ENCODE data around the gene UBB. TPM values are rescaled to one million over a fixed set of nuclear protein-coding genes. Genes with fewer than 3 reads are reported as not detected.

UBB gene
- total RNA-seq, 1 donor from 2014 or later = 1,408 TPM

- peak; percentile 80 for DNase-seq
- intact Hi-C loops (cut with DNase I) = no loop called here
- ATAC-seq (ENCODE audit: poor library complexity) = peak; percentile 56
Measured at GRCh38 chr17:16407911-16408588, 27.2 kb downstream of the UBB start.

DNA sequence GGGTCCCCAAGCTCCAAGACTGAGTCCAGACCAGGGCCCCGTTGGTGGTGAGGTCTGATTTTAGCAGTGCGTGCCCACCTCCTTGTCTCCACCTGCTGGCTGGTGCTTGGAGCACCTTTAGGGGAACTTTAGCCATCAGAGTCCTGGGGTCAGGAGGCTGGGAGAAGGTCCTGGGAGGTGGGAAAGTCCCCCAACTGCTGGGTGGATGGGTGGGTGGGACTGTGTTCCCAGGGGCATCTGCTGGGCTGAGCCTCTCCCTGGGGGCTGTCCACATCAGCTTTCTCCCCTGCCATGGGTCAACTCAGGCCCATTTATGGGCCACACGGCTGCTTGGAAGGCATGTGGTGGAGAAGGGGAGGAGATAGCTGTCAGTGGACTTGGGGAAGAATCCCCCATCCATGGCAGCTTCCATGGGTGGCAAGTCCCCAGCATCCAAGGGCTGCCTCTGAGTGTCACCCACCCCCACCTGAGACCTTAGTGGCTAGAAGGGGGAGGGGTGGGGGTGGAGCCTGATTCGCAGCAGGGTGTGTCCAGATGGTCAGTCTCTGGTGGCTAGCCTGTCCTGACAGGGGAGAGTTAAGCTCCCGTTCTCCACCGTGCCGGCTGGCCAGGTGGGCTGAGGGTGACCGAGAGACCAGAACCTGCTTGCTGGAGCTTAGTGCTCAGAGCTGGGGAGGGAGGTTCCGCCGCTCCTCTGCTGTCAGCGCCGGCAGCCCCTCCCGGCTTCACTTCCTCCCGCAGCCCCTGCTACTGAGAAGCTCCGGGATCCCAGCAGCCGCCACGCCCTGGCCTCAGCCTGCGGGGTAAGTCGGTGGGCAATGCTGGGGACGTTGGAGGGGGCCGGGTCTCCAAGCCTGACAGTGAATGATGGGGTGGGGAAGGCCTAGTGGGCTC is 34.4 kb downstream of the UBB start, which contains the start of gene TRPV2:
TRPV2 (plus strand) TSS at position 541 of the 894 bp plus-strand sequence. CDS start 2,098 bp downstream, outside the sequence.
- intact Hi-C loops (cut with DNase I) = no loop called here
- peak; percentile 64 for ATAC-seq (ENCODE audit: poor library complexity)
- peak; percentile 72 for DNase-seq

DNA sequence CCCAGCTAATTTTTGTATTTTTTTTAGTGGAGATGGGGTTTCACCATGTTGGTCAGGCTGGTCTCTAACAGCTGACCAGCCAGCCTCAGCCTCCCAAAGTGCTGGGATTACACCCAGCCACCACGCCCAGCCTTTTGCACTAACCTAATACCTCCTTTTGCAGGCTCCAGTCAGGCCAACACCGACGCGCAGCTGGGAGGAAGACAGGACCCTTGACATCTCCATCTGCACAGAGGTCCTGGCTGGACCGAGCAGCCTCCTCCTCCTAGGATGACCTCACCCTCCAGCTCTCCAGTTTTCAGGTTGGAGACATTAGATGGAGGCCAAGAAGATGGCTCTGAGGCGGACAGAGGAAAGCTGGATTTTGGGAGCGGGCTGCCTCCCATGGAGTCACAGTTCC is 36.5 kb downstream of the UBB start:
- ATAC-seq (ENCODE audit: poor library complexity) = no peak
- no peak for DNase-seq
- intact Hi-C loops (cut with DNase I) = no loop called here

DNA sequence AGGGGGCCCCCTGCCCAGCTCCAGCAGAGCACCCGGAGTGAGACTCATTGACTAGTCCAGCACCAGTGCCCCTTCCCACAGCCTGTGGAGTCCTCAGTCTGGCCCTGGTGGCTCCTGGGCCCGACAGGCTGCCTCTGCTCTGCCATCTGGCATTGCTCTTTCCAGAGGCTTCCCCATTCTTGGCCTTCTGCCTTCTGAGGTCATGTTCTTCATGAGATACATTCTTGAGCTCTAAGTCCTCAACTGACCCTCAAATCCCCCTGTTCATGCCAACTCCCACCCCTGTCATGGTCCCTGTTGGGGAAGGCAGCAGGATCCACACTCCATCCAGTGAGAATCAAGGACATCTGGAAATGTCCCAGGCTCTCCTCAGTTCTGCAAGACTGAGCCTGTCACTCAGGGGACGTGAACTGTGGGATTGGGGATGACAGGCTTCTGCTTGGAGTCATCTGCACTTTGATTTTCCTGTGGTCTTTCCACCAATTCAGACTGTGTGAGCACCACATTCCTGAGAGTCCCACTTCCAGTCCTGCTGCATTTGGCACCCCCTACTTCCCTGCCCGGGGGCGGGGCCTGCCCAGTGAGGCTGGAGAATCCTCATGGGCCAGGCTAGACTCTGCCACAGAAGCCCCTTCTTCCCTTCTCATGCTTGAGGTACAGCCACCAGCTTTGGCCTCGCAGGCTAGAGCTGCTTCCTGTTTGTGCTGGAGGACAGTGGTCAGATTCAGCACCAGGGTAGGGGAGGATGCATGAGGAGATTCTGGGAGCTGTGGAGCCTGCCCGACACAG is 37.2 kb downstream of the UBB start:
- DNase-seq = no peak
- intact Hi-C loops (cut with DNase I) = no loop called here
- ATAC-seq (ENCODE audit: poor library complexity) = no peak

DNA sequence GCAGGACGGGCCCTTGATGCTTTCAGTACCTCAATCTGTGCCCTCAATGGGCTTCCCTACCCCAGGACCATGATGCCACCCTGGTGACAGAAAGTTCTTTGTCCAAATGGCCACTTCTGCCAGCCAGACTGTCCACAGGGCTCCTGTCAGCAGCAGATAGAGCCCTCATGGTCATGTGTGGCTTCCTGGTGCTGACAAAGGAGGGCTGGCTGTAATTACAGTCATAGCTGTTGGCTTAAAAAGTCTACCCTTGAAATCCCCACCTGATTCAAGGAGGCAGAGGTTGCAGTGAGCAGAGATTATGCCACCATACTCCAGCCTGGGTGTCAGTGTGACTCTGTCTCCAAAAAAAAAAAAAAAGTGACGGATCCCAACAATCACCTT is 37.8 kb downstream of the UBB start:
- ATAC-seq (ENCODE audit: poor library complexity) (no peak), DNase-seq (no peak)
- intact Hi-C loops (cut with DNase I) = no loop called here

DNA sequence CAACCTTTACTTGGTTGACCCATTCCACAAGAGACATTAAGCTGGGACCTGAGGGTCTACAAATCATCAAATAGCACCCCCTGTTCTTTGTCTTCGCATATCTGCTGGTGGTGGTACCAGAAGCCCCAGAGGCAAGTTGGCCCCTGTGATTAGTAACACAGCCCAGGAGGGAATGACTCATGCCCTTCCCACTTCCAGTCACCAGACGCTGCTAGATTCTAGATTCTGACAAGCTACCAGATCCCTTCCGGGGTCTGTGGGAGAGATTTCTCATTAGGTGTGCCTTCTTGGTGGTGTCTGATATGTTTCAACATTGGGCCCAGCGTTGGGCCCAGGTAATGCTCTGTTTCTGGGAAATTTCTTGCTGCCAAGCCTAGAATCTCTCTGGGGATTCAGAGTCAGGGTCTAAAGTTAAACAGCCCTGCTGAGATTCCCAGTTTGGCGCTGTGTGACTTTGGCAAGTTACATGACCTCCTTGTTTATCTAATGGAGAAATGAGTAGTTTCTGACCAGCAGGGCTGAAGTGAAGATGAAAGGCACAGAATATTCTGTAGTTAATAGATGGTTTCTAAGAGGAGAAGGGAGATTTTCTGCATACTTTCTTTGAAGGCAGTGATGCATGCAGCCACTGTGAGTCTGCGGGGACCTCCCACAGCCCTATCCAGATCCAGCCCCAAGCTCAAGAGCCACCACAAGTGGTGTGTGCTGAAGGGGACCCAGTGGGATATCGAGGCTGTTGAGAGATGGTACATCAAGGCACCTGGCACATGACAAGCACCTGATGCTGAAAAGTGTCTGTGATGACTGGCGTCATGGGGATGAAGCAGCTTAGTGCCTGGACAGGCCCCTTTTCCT is 38.4 kb downstream of the UBB start:
- intact Hi-C loops (cut with DNase I) = no loop called here
- DNase-seq (no peak), ATAC-seq (ENCODE audit: poor library complexity) (no peak)

DNA sequence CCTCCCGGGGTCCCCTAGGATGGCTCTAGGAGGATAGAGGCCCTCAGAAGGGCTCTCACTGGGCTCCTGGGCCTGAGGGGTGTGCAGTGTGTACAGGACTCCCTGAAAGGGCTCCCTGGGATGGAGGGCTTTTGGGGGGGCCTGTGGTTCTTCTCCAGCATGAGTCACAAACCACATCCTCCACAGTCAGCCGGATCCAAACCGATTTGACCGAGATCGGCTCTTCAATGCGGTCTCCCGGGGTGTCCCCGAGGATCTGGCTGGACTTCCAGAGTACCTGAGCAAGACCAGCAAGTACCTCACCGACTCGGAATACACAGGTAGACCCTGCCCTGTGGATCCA is 39.0 kb downstream of the UBB start:
- DNase-seq = no peak
- intact Hi-C loops (cut with DNase I) = no loop called here
- no peak for ATAC-seq (ENCODE audit: poor library complexity)

DNA sequence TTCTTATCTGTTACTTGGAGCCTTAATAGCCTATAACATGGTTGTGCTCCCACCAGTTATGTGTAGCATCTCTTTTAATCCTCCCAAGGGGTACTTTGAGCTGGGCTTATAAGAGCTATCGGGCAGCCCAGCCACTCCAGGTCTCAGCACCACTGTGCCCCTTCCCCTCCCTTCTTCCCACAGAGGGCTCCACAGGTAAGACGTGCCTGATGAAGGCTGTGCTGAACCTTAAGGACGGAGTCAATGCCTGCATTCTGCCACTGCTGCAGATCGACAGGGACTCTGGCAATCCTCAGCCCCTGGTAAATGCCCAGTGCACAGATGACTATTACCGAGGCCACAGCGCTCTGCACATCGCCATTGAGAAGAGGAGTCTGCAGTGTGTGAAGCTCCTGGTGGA is 41.5 kb downstream of the UBB start:
- no peak for ATAC-seq (ENCODE audit: poor library complexity)
- no peak for DNase-seq
- intact Hi-C loops (cut with DNase I) = no loop called here

GRCh38 chr17:16423226-16423872 is 42.5 kb downstream of the UBB start:
- ATAC-seq (ENCODE audit: poor library complexity) (no peak), DNase-seq (no peak)
- intact Hi-C loops (cut with DNase I) = no loop called here

- ATAC-seq (ENCODE audit: poor library complexity) (no peak), DNase-seq (no peak)
- intact Hi-C loops (cut with DNase I) = no loop called here
Measured at GRCh38 chr17:16425202-16425601, 44.3 kb downstream of the UBB start.

GRCh38 chr17:16425698-16426659 is 45.1 kb downstream of the UBB start:
- no peak for DNase-seq
- no peak for ATAC-seq (ENCODE audit: poor library complexity)
- intact Hi-C loops (cut with DNase I) = no loop called here

- no peak for DNase-seq
- no peak for ATAC-seq (ENCODE audit: poor library complexity)
- intact Hi-C loops (cut with DNase I) = no loop called here
Measured at GRCh38 chr17:16427020-16427419, 46.1 kb downstream of the UBB start.

- intact Hi-C loops (cut with DNase I) = no loop called here
- ATAC-seq (ENCODE audit: poor library complexity) = peak; percentile 71
- DNase-seq = peak; percentile 66
Measured at GRCh38 chr17:16428098-16428882, 47.4 kb downstream of the UBB start.

- DNase-seq (no peak), ATAC-seq (ENCODE audit: poor library complexity) (no peak)
- intact Hi-C loops (cut with DNase I) = no loop called here
Measured at GRCh38 chr17:16429083-16429482, 48.2 kb downstream of the UBB start.

- ATAC-seq (ENCODE audit: poor library complexity) = no peak
- DNase-seq = no peak
- intact Hi-C loops (cut with DNase I) = no loop called here
Measured at GRCh38 chr17:16430650-16431049, 49.8 kb downstream of the UBB start.

GRCh38 chr17:16432017-16432416 is 51.1 kb downstream of the UBB start:
- DNase-seq (no peak), ATAC-seq (ENCODE audit: poor library complexity) (no peak)
- intact Hi-C loops (cut with DNase I) = no loop called here
